GM12878 (cell line): ENCODE results near the gene LCN12. TPM values are rescaled to one million over a fixed set of nuclear protein-coding genes. Genes with fewer than 3 reads are reported as not detected.

ENCODE experiments used
- ATAC-seq: fragments of 200-7000 bp; cut with Tn5 transposase; 3 replicates; pipeline ENCODE4 v1.9.1; 2020; ENCODE audit warnings: mild to moderate bottlenecking, moderate library complexity
- BruUV-seq: library from RNA; stranded (reverse); fragments of 400-500 nt; replicated peaks from 2 replicates; lab custom pipeline; 2021; lab: Mats Ljungman, UMichigan
- CTCF ChIA-PET: fragments of 300-600 bp; sonication (Branson Sonifier 250); formaldehyde crosslinking; extraction: SDS; loops from one replicate; lab custom pipeline; 2021; ENCODE audit warnings: inconsistent platforms; lab: Yijun Ruan, JAX
- POLR2A ChIA-PET: fragments of 350-600 bp; formaldehyde crosslinking; extraction: SDS; loops from one replicate; lab custom pipeline; 2021; ENCODE audit warnings: inconsistent platforms; lab: Charles Lee
- RAD21 ChIA-PET: fragments of 300-600 bp; sonication (Branson Sonifier 250); formaldehyde crosslinking; loops from one replicate; lab custom pipeline; 2023; ENCODE audit warnings: antibody characterized with exemption; ENCODE audit not compliant: unreplicated experiment; lab: Charles Lee
- SMC1A ChIA-PET: fragments of 300-600 bp; sonication (Branson Sonifier 250); formaldehyde crosslinking; loops from one replicate; lab custom pipeline; 2023; ENCODE audit not compliant: unreplicated experiment, uncharacterized antibody; lab: Charles Lee
- DNase-seq: peaks from one replicate; pipeline ENCODE4 v3.0.0-alpha.2; 2011; ENCODE audit warnings: low read depth, low spot score
- FAIRE-seq: peaks from 3 replicates; lab custom pipeline; 2011; peaks lifted over from hg19 to GRCh38; lab: Jason Lieb, UNC
- H2AFZ ChIP-seq: 2 replicates; pipeline ENCODE4 v1.6.0; 2011; ENCODE audit warnings: low read depth, low read length, control low read depth; ENCODE audit not compliant: control insufficient read depth
- H3K27ac ChIP-seq: 2 replicates; pipeline ENCODE4 v1.5.1; 2011; ENCODE audit warnings: control low read depth; ENCODE audit not compliant: control insufficient read depth, insufficient read depth
- H3K27me3 ChIP-seq, 2 experiments: replicated peaks in 1 of 2; 2 replicates each; pipeline versions ENCODE4 v1.6.0 to v1.6.1; 2011; ENCODE audit warnings: low read length in 1 of 2; ENCODE audit not compliant: control insufficient read depth in 2 of 2, insufficient read depth in 2 of 2
- H3K36me3 ChIP-seq, 2 experiments: 2 replicates each; pipeline ENCODE4 v1.5.1; 2011; ENCODE audit warnings: low read length in 1 of 2; ENCODE audit not compliant: control insufficient read depth in 2 of 2, insufficient read depth in 2 of 2
- H3K4me1 ChIP-seq: 2 replicates; pipeline ENCODE4 v1.6.1; 2011; ENCODE audit warnings: mild to moderate bottlenecking, low read length, moderate library complexity, mixed read lengths; ENCODE audit not compliant: control insufficient read depth, insufficient read depth
- H3K4me2 ChIP-seq: 2 replicates; pipeline ENCODE4 v1.6.0; 2011; ENCODE audit warnings: control low read depth; ENCODE audit not compliant: control insufficient read depth, insufficient read depth
- H3K4me3 ChIP-seq: fragments of 200-600 bp; sonication (generic); 2 replicates; pipeline ENCODE4 v1.5.1; 2016
- H3K79me2 ChIP-seq: 2 replicates; pipeline ENCODE4 v1.6.0; 2011; ENCODE audit warnings: low read length; ENCODE audit not compliant: control insufficient read depth, insufficient read depth
- H3K9ac ChIP-seq: 2 replicates; pipeline ENCODE4 v1.8.0; 2011; ENCODE audit warnings: low read length, control low read depth, mixed read lengths; ENCODE audit not compliant: control insufficient read depth, insufficient read depth
- H3K9me3 ChIP-seq: replicated peaks from 3 replicates; pipeline ENCODE4 v1.5.1; 2011; ENCODE audit warnings: mild to moderate bottlenecking, low read length; ENCODE audit not compliant: control insufficient read depth, insufficient read depth
- H4K20me1 ChIP-seq: 2 replicates; pipeline ENCODE4 v1.6.0; 2011; ENCODE audit not compliant: control insufficient read depth, insufficient read depth
- BCLAF1 ChIP-seq: fragments of 450-650 bp; IDR thresholded peaks from 2 replicates; pipeline ENCODE4 v1.6.1; 2017; ENCODE audit warnings: antibody characterized with exemption, mild to moderate bottlenecking, moderate library complexity
- ETV6 ChIP-seq, 2 experiments: fragments of 450-650 bp in 1 of 2; IDR thresholded peaks in 1 of 2; conservative IDR thresholded peaks in 1 of 2; 2 replicates each; pipeline ENCODE4 v1.6.1; 2014; ENCODE audit warnings: antibody characterized with exemption in 1 of 2, borderline replicate concordance in 1 of 2, low read depth in 1 of 2, mild to moderate bottlenecking in 1 of 2, moderate library complexity in 1 of 2
- EZH2 ChIP-seq: IDR thresholded peaks from 2 replicates; pipeline ENCODE4 v1.6.1; 2012; ENCODE audit warnings: low read depth, mild to moderate bottlenecking, control low read depth, inconsistent platforms, low read length, borderline replicate concordance; ENCODE audit not compliant: control insufficient read depth
- MYB ChIP-seq: fragments of 150-350 bp; IDR thresholded peaks from 2 replicates; pipeline ENCODE4 v1.6.1; 2014; ENCODE audit warnings: mild to moderate bottlenecking, low read depth, low read length, borderline replicate concordance
- YY1 ChIP-seq: IDR thresholded peaks from 2 replicates; pipeline ENCODE4 v1.6.1; 2011; ENCODE audit warnings: low read depth, mild to moderate bottlenecking, low read length
- ZNF207 ChIP-seq: fragments of 450-650 bp; IDR thresholded peaks from 2 replicates; pipeline ENCODE4 v1.6.1; 2014; ENCODE audit warnings: antibody characterized with exemption, mild to moderate bottlenecking, borderline replicate concordance
- ZNF24 ChIP-seq: fragments of 450-650 bp; IDR thresholded peaks from 2 replicates; pipeline ENCODE4 v1.6.1; 2017; ENCODE audit warnings: antibody characterized with exemption, mild to moderate bottlenecking
- WGBS: methylation state at CpG from one replicate; pipeline ENCODE4 v1.1.6; 2016; ENCODE audit warnings: low lambda C conversion rate; ENCODE audit not compliant: insufficient replicate concordance, insufficient coverage; ENCODE audit errors: missing lambda C conversion rate; 5-methylcytosine and 5-hydroxymethylcytosine counted together
- in situ Hi-C: fragments of 300-500 bp; cut with MboI; formaldehyde crosslinking; loops from 9 replicates; pipeline ENCODE4 v1.14.3; 2018; ENCODE audit warnings: mixed read lengths
- intact Hi-C: fragments of 100-400 bp; cut with micrococcal nuclease; formaldehyde crosslinking; loops from one replicate; pipeline ENCODE4 v1.14.2; 2022; ENCODE audit not compliant: unreplicated experiment
- polyA plus RNA-seq, 11 experiments: library from polyadenylated mRNA; depleted of rRNA in 4 of 11; unstranded in 6 of 11; stranded (reverse) in 5 of 11; fragments of >200 nt; fragmentation: Nextera tagmentation in 4 of 11; fragmentation: Illumina TruSeq in 1 of 11; extraction: Ambion mirVana in 4 of 11; extraction: Trizol in 1 of 11; gene quantifications; 1 replicate in 1 of 11; 2 replicates in 10 of 11; pipeline versions ENCODE4 v1.2.1 to v1.2.3, GENCODE V29; 2011 to 2016; ENCODE audit warnings: inconsistent platforms in 2 of 11, missing spikeins in 2 of 11, low read depth in 1 of 11
- total RNA-seq, 4 experiments: library from RNA; depleted of rRNA in 3 of 4; stranded (reverse); fragments of >200 nt in 3 of 4; fragmentation: Illumina TruSeq in 1 of 4; extraction: Trizol in 1 of 4; gene quantifications; 2 replicates each; pipeline versions ENCODE4 v1.2.1 to v1.2.3, GENCODE V29; 2013 to 2021

The LCN12 gene
- total and polyA plus RNA-seq, 10 of the 15 experiments (the other 5 are each of a cell fraction or from before 2014, with no cell fraction given) = 0.06 to 0.64 (median 0.40) TPM; not detected in 3

- Histone ChIP-seq H3K79me2 (no peaks in the 10 kb centered on the region), H3K4me1 (no peaks in the 10 kb centered on the region), H3K4me3 (no peak overlapping the region), H3K9ac (no peak overlapping the region), H3K36me3 (peaks cover 29 to 38% of the 10 kb centered on the region in 2 experiments), H2AFZ (no peak overlapping the region), H3K9me3 (no peaks in the 10 kb centered on the region), H3K4me2 (no peak overlapping the region), H3K27ac (no peak overlapping the region), H3K27me3 (no peaks in the 10 kb centered on the region), H4K20me1 (no peaks in the 10 kb centered on the region; the same call in 1 of the 2 replicates)
- BruUV-seq = no TSS peak
- DNase-seq (no peak), FAIRE-seq (no peak), ATAC-seq (no peak)
- ChIA-PET POLR2A (no interaction called here), CTCF (no interaction called here), RAD21 (no interaction called here), SMC1A (no interaction called here)
- in situ Hi-C loops = no loop called here
- 95% methylated on average over 21 of the region's 21 CpGs for WGBS
- intact Hi-C loops = no loop called here
- no peak for TF ChIP-seq MYB
- TF ChIP-seq ETV6 (conservative IDR thresholded peaks at IDR 0.05 in 1 of 2, IDR thresholded peaks at IDR 0.05 in 1 of 2; ENCODE audit: borderline replicate concordance in 1 of 2, low read depth in 1 of 2) = no peak
- TF ChIP-seq ZNF24 = no peak
- no peak for TF ChIP-seq YY1
- TF ChIP-seq BCLAF1 = no peak
- TF ChIP-seq ZNF207 = no peak
- no peak for TF ChIP-seq EZH2
These were observed 36.3 kb upstream of the LCN12 start for GRCh38 chr9:136915632-136916329.
